Muscle layer of colon (tissue), 2 donors: ENCODE measurements around the gene CDIPT.
"Not testable (repeated sequence)": the region's sequence is repeated elsewhere in the genome, so short reads cannot be mapped to it uniquely, and the experiment has no call there.

Experiments
- H3K27ac ChIP-seq: one replicate; pipeline ENCODE4 v1.7.0; 2013; ENCODE audit warnings: low read depth, mild to moderate bottlenecking, low read length, moderate library complexity
- H3K27me3 ChIP-seq, 2 donors: one replicate each; pipeline ENCODE4 v1.7.0; 2013; ENCODE audit warnings: low read length in 2 of 2, mild to moderate bottlenecking in 2 of 2; ENCODE audit not compliant: insufficient read depth in 2 of 2, control insufficient read depth in 1 of 2
- H3K36me3 ChIP-seq: one replicate; pipeline ENCODE4 v1.7.0; 2013; ENCODE audit warnings: mild to moderate bottlenecking, low read length; ENCODE audit not compliant: insufficient read depth
- H3K4me1 ChIP-seq: one replicate; pipeline ENCODE4 v1.7.0; 2013; ENCODE audit warnings: mild to moderate bottlenecking, low read length; ENCODE audit not compliant: insufficient read depth
- H3K4me3 ChIP-seq, 2 donors: one replicate each; pipeline ENCODE4 v1.7.0; 2013; ENCODE audit warnings: low read length in 2 of 2, low read depth in 1 of 2, mild to moderate bottlenecking in 1 of 2, moderate library complexity in 1 of 2
- H3K9ac ChIP-seq: one replicate; pipeline ENCODE4 v1.7.0; 2013; ENCODE audit warnings: low read length
- H3K9me3 ChIP-seq: one replicate; pipeline ENCODE4 v1.7.0; 2013; ENCODE audit warnings: mild to moderate bottlenecking, low read length
- donor health status: abdominal sarcoma.
- donor health status: Adenocarcinoma of cecum.

CDIPT gene

DNA sequence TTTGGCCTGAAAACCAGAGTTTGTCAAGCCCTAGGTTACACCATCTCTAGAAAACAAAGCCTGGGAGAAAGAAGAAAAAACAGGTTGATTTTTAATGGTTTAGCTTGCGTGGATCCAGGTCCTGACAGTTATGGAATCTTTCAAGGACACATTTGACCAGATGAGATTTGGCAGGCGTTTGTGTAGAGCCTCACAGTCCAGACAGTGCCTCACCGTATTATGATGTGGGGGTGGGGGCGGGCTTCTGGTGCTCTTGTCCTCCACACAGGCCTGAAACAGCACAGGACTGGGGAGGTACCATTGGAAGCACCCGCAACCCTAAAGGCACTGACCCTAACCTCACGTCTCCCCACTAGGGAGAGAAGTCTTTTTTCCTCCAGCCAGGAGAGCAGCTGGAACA, 23.2 kb downstream of the CDIPT start:
- H3K4me1 ChIP-seq, result no peaks in the 10 kb centered on the region
- H3K9ac ChIP-seq, result no peak overlapping the region
- no peaks in the 10 kb centered on the region for H3K27me3 ChIP-seq
- H3K36me3 ChIP-seq, result peaks cover 64% of the 10 kb centered on the region
- no peaks in the 10 kb centered on the region for H3K9me3 ChIP-seq
- H3K27ac ChIP-seq, result no peak overlapping the region
- H3K4me3 ChIP-seq, result no peak overlapping the region

DNA sequence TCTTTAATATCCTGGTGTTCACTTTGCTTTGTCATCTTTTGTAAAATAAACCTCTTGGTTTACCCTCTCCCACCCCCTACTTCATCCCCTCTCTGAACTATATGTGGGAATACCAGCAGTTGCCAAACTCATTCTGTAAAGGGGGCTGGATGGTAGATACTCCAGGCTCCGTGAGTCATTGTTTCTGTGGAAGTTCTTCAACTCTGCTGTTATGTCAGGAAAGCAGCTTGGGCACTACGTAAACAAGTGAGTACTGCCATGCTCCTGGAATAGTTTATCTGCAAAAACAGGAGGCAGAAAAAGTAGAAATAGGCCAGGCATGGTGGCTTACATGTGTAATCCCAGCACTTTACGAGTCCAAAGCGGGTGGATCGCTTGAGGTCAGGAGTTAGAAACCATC, 25.2 kb downstream of the CDIPT start:
- Histone ChIP-seq H3K4me3 (no peak overlapping the region), H3K9me3 (no peaks in the 10 kb centered on the region), H3K27ac (no peak overlapping the region), H3K4me1 (no peaks in the 10 kb centered on the region), H3K36me3 (peaks cover 68% of the 10 kb centered on the region), H3K9ac (no peak overlapping the region), H3K27me3 (no peaks in the 10 kb centered on the region)

DNA sequence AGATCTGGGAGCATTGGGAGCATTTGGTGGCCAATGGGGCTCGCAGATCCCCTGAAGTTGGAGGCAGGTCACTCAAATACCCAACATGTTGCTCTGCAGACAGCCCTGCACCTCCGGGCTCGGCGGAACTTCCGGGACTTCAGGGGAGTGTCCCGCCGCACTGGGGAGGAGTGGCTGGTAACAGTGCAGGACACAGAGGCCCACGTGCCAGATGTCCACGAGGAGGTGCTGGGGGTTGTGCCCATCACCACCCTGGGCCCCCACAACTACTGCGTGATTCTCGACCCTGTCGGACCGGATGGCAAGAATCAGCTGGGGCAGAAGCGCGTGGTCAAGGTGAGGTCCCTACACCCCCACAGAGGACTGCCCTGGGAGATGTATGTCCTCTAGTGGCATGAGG, 26.4 kb downstream of the CDIPT start:
- Histone ChIP-seq H3K27ac (no peak overlapping the region), H3K4me3 (no peak overlapping the region), H3K4me1 (no peaks in the 10 kb centered on the region), H3K9me3 (no peaks in the 10 kb centered on the region), H3K9ac (no peak overlapping the region), H3K27me3 (no peaks in the 10 kb centered on the region), H3K36me3 (peaks cover 68% of the 10 kb centered on the region)

DNA sequence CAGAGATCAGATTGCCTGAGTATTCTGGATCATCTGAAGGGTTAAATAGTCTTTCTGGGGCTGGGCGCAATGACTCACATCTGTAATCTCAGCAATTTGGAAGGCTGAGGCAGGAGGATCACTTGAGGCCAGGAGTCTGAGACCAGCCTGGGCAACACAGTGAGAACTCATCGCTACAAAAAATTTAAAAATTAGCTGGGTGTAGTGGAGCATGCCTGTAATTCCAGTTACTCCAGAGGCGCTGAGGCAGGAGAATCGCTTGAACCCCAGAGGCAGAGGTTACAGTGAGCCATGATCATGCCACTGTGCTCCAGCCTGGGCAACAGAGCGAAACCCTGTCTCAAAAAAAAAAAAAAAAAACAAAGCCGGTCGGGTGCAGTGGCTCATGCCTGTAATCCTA, 27.1 kb downstream of the CDIPT start:
- H3K36me3 ChIP-seq, result peaks cover 69% of the 10 kb centered on the region
- no peak overlapping the region for H3K4me3 ChIP-seq
- H3K27me3 ChIP-seq, result no peaks in the 10 kb centered on the region
- H3K9ac ChIP-seq, result no peak overlapping the region
- H3K4me1 ChIP-seq, result no peaks in the 10 kb centered on the region
- H3K27ac ChIP-seq, result no peak overlapping the region
- H3K9me3 ChIP-seq, result no peaks in the 10 kb centered on the region

DNA sequence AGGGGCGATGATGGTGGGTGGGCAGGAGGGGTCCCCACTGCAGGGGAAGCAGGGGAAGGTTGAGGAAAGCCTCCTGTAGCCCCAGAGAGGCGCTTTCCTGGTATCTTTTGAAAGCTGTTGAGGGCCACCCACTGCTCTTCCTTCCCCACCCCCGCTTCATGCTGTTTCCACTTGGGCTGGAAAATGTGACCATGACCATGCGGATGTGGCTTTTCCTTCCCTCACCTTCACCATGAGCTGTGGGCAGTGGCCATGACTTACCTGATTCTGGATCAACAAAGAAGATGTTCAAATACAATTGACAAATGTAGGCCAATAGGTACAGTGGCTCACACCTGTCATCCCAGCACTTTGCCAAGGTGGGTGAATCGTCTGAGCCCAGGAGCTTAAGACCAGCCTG, 28.9 kb downstream of the CDIPT start:
- Histone ChIP-seq H3K27ac (no peak overlapping the region), H3K27me3 (no peaks in the 10 kb centered on the region), H3K4me3 (no peak overlapping the region), H3K36me3 (peaks cover 62% of the 10 kb centered on the region), H3K9ac (no peak overlapping the region), H3K9me3 (no peaks in the 10 kb centered on the region), H3K4me1 (peaks cover 10% of the 10 kb centered on the region)

DNA sequence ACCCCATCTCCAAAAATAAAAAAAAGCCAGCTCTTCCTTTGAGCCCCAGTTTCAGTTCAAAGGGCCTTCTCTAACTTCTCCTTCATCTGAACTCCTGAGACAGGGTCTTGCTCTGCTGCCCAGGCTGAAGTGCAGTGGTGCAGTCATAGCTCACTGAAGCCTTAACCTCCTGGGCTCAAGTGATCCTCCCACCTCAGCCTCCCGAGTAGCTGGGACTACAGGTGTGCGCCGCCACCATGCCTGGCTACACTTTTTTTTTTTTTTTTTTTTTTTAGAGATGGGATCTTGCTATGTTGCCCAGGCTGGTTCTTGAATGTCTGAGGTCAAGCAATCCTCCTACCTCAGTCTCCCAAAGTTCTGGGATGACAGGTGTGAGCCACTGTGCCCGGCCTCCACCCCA, 29.8 kb downstream of the CDIPT start:
- peaks cover 56% of the 10 kb centered on the region for H3K36me3 ChIP-seq
- not testable (repeated sequence) for H3K27me3 ChIP-seq, H3K4me1 ChIP-seq, H3K4me3 ChIP-seq, H3K9ac ChIP-seq, H3K9me3 ChIP-seq, H3K27ac ChIP-seq

DNA sequence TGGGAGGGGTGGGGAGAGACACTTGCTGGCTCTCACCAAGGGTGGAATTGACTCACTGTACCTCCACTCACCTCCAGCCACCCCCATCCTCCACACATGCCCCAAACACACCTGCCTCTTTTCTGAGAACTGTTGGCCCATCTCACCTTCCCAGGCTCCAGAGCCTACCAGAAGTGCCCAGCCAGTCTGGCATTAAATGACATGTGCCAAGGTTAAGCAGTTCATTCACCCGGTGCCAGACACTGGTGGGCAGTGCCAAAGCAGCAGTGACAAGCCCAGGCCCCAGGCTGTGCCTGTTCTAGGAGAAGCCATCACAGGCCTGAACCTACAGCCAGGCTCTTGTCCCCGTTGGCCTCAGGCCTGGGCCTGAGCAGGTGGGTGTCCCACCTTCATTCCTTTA, 31.5 kb downstream of the CDIPT start:
- H3K27ac ChIP-seq, result no peak overlapping the region
- H3K36me3 ChIP-seq, result peaks cover 40% of the 10 kb centered on the region
- no peaks in the 10 kb centered on the region for H3K27me3 ChIP-seq
- no peak overlapping the region for H3K4me3 ChIP-seq
- H3K9me3 ChIP-seq, result no peaks in the 10 kb centered on the region
- peaks cover 10% of the 10 kb centered on the region for H3K4me1 ChIP-seq
- no peak overlapping the region for H3K9ac ChIP-seq

DNA sequence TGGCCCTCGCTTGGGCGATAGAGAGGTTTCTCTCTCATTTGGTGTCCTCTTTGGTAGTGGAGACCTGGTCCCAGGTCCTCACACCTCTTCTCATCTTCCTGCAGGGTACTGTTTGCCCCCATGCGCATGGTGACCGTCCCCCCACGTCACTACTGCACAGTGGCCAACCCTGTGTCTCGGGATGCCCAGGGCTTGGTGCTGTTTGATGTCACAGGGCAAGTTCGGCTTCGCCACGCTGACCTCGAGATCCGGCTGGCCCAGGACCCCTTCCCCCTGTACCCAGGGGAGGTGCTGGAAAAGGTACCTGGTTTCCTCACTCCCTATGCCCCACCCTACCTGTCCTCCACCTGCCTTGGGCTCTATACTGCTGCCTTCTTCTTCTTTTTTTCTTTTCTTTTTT, 32.3 kb downstream of the CDIPT start:
- no peak overlapping the region for H3K9ac ChIP-seq
- H3K36me3 ChIP-seq, result peaks cover 37% of the 10 kb centered on the region
- H3K4me3 ChIP-seq, result no peak overlapping the region
- H3K27me3 ChIP-seq, result no peaks in the 10 kb centered on the region
- no peak overlapping the region for H3K27ac ChIP-seq
- peaks cover 15% of the 10 kb centered on the region for H3K4me1 ChIP-seq
- no peaks in the 10 kb centered on the region for H3K9me3 ChIP-seq

DNA sequence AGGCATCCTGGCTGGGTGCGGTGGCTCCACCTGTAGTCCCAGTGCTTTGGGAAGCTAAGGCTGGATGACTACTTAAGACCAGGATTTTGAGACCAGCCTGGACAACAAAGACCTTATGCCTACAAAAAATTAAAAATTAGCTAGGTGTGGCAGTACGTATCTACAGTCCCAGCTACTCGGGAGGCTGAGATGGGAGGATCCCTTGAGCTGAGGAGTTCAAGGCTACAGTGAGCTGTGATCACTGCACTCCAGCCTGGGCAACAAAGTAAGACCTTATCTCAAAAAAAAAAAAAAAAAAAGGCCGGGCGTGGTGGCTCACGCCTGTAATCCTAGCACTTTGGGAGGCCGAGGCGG, 36.7 kb downstream of the CDIPT start:
- Histone ChIP-seq H3K36me3 (peaks cover 10% of the 10 kb centered on the region), H3K4me1 (peaks cover 53% of the 10 kb centered on the region), H3K9ac (no peak overlapping the region), H3K27ac (no peak overlapping the region), H3K4me3 (no peak overlapping the region), H3K9me3 (no peaks in the 10 kb centered on the region), H3K27me3 (no peaks in the 10 kb centered on the region)

DNA sequence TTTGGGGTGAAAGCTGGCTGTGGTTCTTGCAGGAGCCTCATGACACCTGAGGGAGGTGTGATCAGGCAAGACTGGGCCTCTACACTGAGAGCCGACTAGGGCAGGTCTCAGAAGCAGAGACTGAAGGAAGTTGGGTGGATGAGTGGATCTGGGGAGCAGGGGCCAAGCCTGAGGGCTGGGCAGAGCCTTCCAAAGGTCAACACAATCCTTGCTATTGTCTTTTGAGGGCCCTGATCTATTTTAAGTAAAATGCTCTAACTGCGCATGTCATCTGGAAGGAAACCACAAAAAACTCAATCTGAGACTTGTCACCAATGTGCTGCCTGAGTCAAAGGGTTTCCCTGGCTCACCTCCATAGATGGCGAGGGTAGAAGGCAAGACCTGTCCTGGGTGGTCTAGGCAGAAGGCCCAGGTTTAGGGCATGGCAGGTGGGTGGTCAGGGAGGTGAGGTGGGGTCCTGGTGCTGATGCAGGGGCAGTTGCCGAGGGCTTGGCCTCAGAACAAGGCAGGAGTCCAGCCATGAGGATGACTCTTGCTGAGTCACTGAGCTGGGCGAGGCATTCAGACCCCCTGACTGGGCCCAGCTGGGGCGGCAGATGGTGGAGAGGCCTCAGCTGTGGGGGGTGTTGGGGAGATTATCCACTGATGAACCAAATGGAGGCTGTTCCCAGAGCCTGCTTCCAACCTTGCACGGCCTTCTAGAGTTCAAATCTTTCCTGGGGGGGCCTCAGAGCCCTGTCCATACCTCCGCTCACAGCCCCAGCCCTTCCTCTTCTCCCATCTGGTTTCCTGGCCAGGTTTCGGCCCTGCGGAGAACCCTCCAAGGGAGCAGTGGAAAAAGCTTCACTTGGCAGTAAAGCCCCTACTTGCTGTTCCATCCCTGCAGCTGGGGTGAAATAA, 37.6 kb downstream of the CDIPT start:
- H3K27me3 ChIP-seq, result no peaks in the 10 kb centered on the region
- peak overlapping the region; percentile 1 for H3K9ac ChIP-seq
- peak overlapping the region in 1 of 2 donors; percentile 25 for H3K4me3 ChIP-seq
- H3K27ac ChIP-seq, result peak overlapping the region; percentile 39
- peaks cover 57% of the 10 kb centered on the region for H3K4me1 ChIP-seq
- H3K36me3 ChIP-seq, result peaks cover under 1% of the 10 kb centered on the region
- no peaks in the 10 kb centered on the region for H3K9me3 ChIP-seq

DNA sequence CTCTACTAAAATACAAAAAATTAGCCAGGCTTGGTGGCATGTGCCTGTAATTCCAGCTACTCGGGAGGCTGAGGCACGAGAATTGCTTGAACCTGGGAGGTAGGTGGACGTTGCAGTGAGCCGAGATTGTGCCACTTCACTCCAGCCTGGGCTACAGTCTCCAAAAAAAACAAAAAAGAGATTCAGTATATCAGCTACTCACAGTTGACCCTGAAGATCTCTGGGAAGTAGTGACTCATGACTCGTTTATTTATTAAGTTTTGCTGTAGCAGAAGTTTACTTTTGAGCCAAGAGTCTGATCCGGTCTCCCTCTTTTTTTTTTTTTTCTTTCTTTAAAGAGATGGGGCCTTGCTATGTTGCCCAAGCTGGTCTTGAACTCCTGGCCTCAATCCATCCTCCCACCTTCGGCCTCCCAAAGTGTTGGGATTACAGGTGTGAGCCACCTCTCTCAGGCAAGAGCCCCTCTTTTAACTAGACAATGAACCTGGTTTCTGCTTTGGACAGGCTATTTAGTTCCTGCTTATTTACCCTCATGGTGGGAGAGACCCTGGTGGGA, 38.4 kb downstream of the CDIPT start:
- no peak overlapping the region for H3K27ac ChIP-seq
- H3K9ac ChIP-seq, result peak overlapping the region; percentile 1
- H3K36me3 ChIP-seq, result peaks cover under 1% of the 10 kb centered on the region
- H3K27me3 ChIP-seq, result no peaks in the 10 kb centered on the region
- peaks cover 56% of the 10 kb centered on the region for H3K4me1 ChIP-seq
- no peaks in the 10 kb centered on the region for H3K9me3 ChIP-seq
- peak overlapping the region in 1 of 2 donors; percentile 25 for H3K4me3 ChIP-seq

DNA sequence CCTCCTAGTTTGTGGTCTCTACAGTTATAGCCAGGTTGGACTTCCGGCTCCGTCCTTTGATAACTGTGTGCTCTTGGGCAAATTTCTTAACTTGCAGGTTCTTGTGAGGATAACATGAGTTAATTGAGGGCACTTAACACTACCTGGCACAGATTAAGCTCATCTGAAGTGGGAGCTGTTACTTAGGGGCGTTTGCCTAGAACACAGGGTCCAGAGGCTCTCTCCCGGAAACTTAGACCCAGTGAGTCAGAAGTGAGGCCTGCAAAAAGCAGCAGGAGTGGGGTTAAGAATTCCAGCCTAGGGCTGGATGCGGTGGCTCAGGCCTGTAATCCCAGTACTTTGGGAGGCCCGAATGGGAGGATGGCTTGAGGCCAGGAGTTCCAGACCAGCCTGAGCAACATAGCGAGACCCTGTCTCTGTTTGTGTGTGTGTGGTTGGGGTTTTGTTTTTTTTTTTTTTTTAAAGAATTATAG, 41.3 kb downstream of the CDIPT start:
- Histone ChIP-seq H3K27ac (peak overlapping the region; percentile 99), H3K4me1 (peaks cover 69% of the 10 kb centered on the region), H3K4me3 (peak overlapping the region; percentile 92 to 96), H3K36me3 (peaks cover 19% of the 10 kb centered on the region), H3K27me3 (no peaks in the 10 kb centered on the region), H3K9me3 (no peaks in the 10 kb centered on the region), H3K9ac (peak overlapping the region; percentile 94)
